Heart left ventricle (tissue), 16 donors: ENCODE data around the gene IRF2BPL. TPM values are rescaled to one million over a fixed set of nuclear protein-coding genes. Genes with fewer than 3 reads are reported as not detected.

Source experiments
- ATAC-seq, 4 donors: fragments of 200-7000 bp; cut with Tn5 transposase; one replicate each; pipeline ENCODE4 v1.9.1; 2020 to 2022; ENCODE audit warnings: moderate library complexity in 4 of 4, mild to moderate bottlenecking in 3 of 4, moderate number of reproducible peaks in 1 of 4
- DNase-seq, 5 donors: peaks; one replicate each; pipeline ENCODE4 v3.0.0-alpha.2; 2020
- H3K27ac ChIP-seq, 12 donors: fragments of 200-600 bp; sonication (generic) in 4 of 12; one replicate each; pipeline versions ENCODE4 v1.5.0 to v1.8.0; 2016 to 2022; ENCODE audit warnings: mild to moderate bottlenecking in 2 of 12
- H3K27me3 ChIP-seq, 9 donors: fragments of 200-600 bp; sonication (generic) in 2 of 9; one replicate each; pipeline versions ENCODE4 v1.5.1 to v1.8.0; 2016 to 2022; ENCODE audit warnings: mild to moderate bottlenecking in 3 of 9
- H3K36me3 ChIP-seq, 9 donors: fragments of 200-600 bp; sonication (generic) in 2 of 9; one replicate each; pipeline versions ENCODE4 v1.5.0 to v1.8.0; 2018 to 2022; ENCODE audit warnings: mild to moderate bottlenecking in 2 of 9
- H3K4me1 ChIP-seq, 12 donors: fragments of 200-600 bp; sonication (generic) in 4 of 12; one replicate each; pipeline versions ENCODE4 v1.5.0 to v1.8.0; 2016 to 2022; ENCODE audit warnings: mild to moderate bottlenecking in 3 of 12
- H3K4me3 ChIP-seq, 12 donors: fragments of 200-600 bp; sonication (generic) in 4 of 12; one replicate each; pipeline versions ENCODE4 v1.5.0 to v1.8.0; 2017 to 2022; ENCODE audit warnings: mild to moderate bottlenecking in 9 of 12, moderate library complexity in 4 of 12
- H3K9me3 ChIP-seq, 12 donors: fragments of 200-600 bp; sonication (generic) in 4 of 12; one replicate each; pipeline versions ENCODE4 v1.5.0 to v1.8.0; 2016 to 2022; ENCODE audit warnings: mild to moderate bottlenecking in 1 of 12
- POLR2A ChIP-seq, 2 donors: fragments of 450-650 bp; IDR thresholded peaks; one replicate each; pipeline ENCODE4 v1.6.1; 2017; ENCODE audit warnings: antibody characterized with exemption in 2 of 2, mild to moderate bottlenecking in 2 of 2, moderate library complexity in 2 of 2
- WGBS, 4 donors: extraction: QIAGEN DNeasy Blood & Tissue Kit in 2 of 4; methylation state at CpG; one replicate each; pipeline versions ENCODE4 v1.1.5 to v1.1.7; 2013 to 2018; 5-methylcytosine and 5-hydroxymethylcytosine counted together
- intact Hi-C, 10 donors: fragments of 100-400 bp; cut with DNase I; formaldehyde crosslinking; loops; one replicate each; pipeline versions ENCODE4 v1.11.1 to v1.14.2; 2022
- polyA plus RNA-seq, 2 donors: library from polyadenylated mRNA; stranded (reverse); fragments of 200-250 nt; gene quantifications; one replicate each; pipeline ENCODE4 v1.2.3, GENCODE V29; 2013
- total RNA-seq, 9 donors: library from RNA; depleted of rRNA in 2 of 9; stranded (reverse); fragments of >200 nt in 2 of 9; fragmentation: NEBNext Ultra II Directional in 3 of 9; extraction: Animal tissue kit (Norgen Biotek cat#: 25700) in 3 of 9; gene quantifications; one replicate each; pipeline versions ENCODE4 v1.1.0 to v1.2.4, GENCODE V29; 2016 to 2023
- TF ChIP-seq, protein P1 (sequence below), 12 donors: fragments of 200-600 bp; sonication (generic) in 4 of 12; IDR thresholded peaks; one replicate each; pipeline versions ENCODE4 v1.5.0 to v1.8.0; 2018 to 2022; ENCODE audit warnings: antibody characterized with exemption in 12 of 12, mild to moderate bottlenecking in 5 of 12
- donor health status: ischemic (EF 13 %, LVEDD 7.1; RV severe dilation, severe dysfunction).
- donor health status: healthy with polysubstance abuse.
- donor health status: DM: no; HTN: yes; CAD: no.
- donor health status: DM: no; HTN: no; CAD: no.
- donor health status: ischemic (EF 25% LVEDD 6.9; RV normal size, moderate dysfunction).
- donor health status: ischemic (EF 25% LVEDD 5.7; RV mildly dilated, moderate dysfunction).
- donor health status: healthy.
- donor health status: DM: yes; HTN: yes; CAD: no.
- donor health status: ischemic (EF 35%, LVEDD 5.7; RV mildly dilated, moderate dysfunction).
- donor health status: nonischemic (EF 11% LVEDD 7.7; RV severe dilation, severe dysfunction).
- donor health status: DM: yes; HTN: yes; CAD: no.
- donor health status: PGD.
- donor health status: ischemic (EF 29% LVEDD 5.4; RV normal size, mild dysfunction).
- donor health status: nonischemic (EF 23%, LVEDD 6.1; RV moderate dilation, normal function).

The IRF2BPL gene
- total and polyA plus RNA-seq, 11 donors = 7.5 to 59.2 (median 36.2) TPM

GRCh38 chr14:77017666-77018065, 10.8 kb downstream of the IRF2BPL start:
- H3K4me3 ChIP-seq = no peak overlapping the region
- TF ChIP-seq, protein P1, sequence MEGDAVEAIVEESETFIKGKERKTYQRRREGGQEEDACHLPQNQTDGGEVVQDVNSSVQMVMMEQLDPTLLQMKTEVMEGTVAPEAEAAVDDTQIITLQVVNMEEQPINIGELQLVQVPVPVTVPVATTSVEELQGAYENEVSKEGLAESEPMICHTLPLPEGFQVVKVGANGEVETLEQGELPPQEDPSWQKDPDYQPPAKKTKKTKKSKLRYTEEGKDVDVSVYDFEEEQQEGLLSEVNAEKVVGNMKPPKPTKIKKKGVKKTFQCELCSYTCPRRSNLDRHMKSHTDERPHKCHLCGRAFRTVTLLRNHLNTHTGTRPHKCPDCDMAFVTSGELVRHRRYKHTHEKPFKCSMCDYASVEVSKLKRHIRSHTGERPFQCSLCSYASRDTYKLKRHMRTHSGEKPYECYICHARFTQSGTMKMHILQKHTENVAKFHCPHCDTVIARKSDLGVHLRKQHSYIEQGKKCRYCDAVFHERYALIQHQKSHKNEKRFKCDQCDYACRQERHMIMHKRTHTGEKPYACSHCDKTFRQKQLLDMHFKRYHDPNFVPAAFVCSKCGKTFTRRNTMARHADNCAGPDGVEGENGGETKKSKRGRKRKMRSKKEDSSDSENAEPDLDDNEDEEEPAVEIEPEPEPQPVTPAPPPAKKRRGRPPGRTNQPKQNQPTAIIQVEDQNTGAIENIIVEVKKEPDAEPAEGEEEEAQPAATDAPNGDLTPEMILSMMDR (IDR thresholded peaks at IDR 0.05) = no peak
- no peak for TF ChIP-seq POLR2A (IDR thresholded peaks at IDR 0.05)
- no peaks in the 10 kb centered on the region for H3K9me3 ChIP-seq
- H3K4me1 ChIP-seq = peaks cover 0 to 28% (median 15%) of the 10 kb centered on the region in 12 donors
- DNase-seq (no peak), ATAC-seq (no peak)
- 89 to 100% (median 96%) methylated on average over 2 of the region's 2 CpGs for WGBS, 4 donors
- no peaks in the 10 kb centered on the region for H3K36me3 ChIP-seq
- H3K27ac ChIP-seq = no peak overlapping the region
- no peaks in the 10 kb centered on the region for H3K27me3 ChIP-seq
- intact Hi-C loops = no loop called here

GRCh38 chr14:77014734-77015133, 13.8 kb downstream of the IRF2BPL start:
- Histone ChIP-seq H3K27ac (peak overlapping the region in 9 of 12 donors; percentile 36 to 83 (median 70)), H3K4me1 (peaks cover 0 to 17% (median 10%) of the 10 kb centered on the region in 12 donors), H3K36me3 (no peaks in the 10 kb centered on the region), H3K27me3 (no peaks in the 10 kb centered on the region), H3K9me3 (no peaks in the 10 kb centered on the region), H3K4me3 (no peak overlapping the region)
- intact Hi-C loops = loop anchor here in 3 of 10 donors (5.0 kb wide), 2 partner anchors 37 to 52 kb away; no protein-coding TSS in a partner anchor
- ATAC-seq (no peak), DNase-seq (no peak)
- 90 to 95% (median 93%) methylated on average over 7 of the region's 7 CpGs for WGBS, 4 donors
- TF ChIP-seq, protein P1 (IDR thresholded peaks at IDR 0.05) = no peak
- TF ChIP-seq POLR2A (IDR thresholded peaks at IDR 0.05) = no peak

DNA sequence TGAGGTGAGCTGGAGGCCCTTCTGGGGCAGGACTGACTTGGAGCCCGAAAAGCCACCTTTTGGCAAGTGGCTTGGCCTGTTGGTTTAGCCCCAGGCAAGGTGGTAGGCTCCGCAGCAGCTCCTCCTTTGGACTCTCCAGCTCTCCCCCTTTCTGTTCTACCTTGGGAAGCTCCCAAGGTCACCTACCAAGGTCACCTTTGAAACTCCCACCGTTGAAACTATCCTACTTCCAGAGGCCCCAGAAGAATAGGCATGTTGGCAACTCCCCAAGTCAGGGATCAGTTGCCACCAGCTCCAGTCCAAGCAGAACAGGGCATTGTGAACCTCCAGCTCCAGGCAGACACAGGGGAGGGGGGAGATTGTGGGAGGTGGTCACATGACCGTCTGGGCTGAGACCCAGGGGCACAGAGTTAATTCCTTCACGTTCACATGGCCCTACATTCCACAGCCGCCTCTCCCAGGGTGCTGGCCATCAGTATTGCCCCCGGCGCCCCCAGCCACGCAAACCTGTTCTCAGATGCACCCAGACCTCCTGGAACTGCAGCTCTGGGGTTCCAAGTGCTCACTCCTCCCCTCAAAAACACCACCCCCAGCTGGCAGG, 14.4 kb downstream of the IRF2BPL start:
- peak; percentile 94 to 97 (median 96) for ATAC-seq
- Histone ChIP-seq H3K27me3 (no peaks in the 10 kb centered on the region), H3K9me3 (no peaks in the 10 kb centered on the region), H3K27ac (peak overlapping the region in 11 of 12 donors; percentile 18 to 88 (median 65)), H3K36me3 (no peaks in the 10 kb centered on the region), H3K4me1 (peaks cover 0 to 17% (median 10%) of the 10 kb centered on the region in 12 donors), H3K4me3 (no peak overlapping the region)
- 32 to 51% (median 41%) methylated on average over 6 to 9 of the region's 9 CpGs for WGBS, 4 donors
- intact Hi-C loops = loop anchor here in 3 of 10 donors (5.0 kb wide), 2 partner anchors 37 to 52 kb away; no protein-coding TSS in a partner anchor
- no peak for TF ChIP-seq POLR2A (IDR thresholded peaks at IDR 0.05)
- TF ChIP-seq, protein P1 (IDR thresholded peaks at IDR 0.05) = no peak
- DNase-seq = peak in 4 of 5 donors; percentile 79 to 88 (median 81)

GRCh38 chr14:77012193-77012765, 16.2 kb downstream of the IRF2BPL start:
- Histone ChIP-seq H3K9me3 (no peaks in the 10 kb centered on the region), H3K27ac (no peak overlapping the region), H3K4me1 (peaks cover 0 to 31% (median 22%) of the 10 kb centered on the region in 12 donors), H3K27me3 (no peaks in the 10 kb centered on the region), H3K36me3 (no peaks in the 10 kb centered on the region), H3K4me3 (no peak overlapping the region)
- intact Hi-C loops = loop anchor here in 3 of 10 donors (5.0 kb wide), 2 partner anchors 35 to 50 kb away; no protein-coding TSS in a partner anchor
- 85 to 91% (median 87%) methylated on average over 13 of the region's 13 CpGs for WGBS, 4 donors
- ATAC-seq (no peak), DNase-seq (no peak)
- TF ChIP-seq POLR2A (IDR thresholded peaks at IDR 0.05) = no peak
- TF ChIP-seq, protein P1 (IDR thresholded peaks at IDR 0.05) = no peak
